GM19372 (cell line): Measurements from ENCODE around the gene LST1.

ENCODE experiments used
- ATAC-seq: cut with Tn5 transposase; IDR thresholded peaks from one replicate; pipeline ENCODE4 v1.9.1; 2021; ENCODE audit warnings: mild to moderate bottlenecking, low read depth, moderate library complexity; ENCODE audit not compliant: unreplicated experiment

LST1 gene

GRCh38 chr6:31636698-31637596 lies 50.9 kb downstream of the LST1 start:
- ATAC-seq = no peak
